HG03457 (cell line): Measurements from ENCODE around the gene TPM2.

Experiments used
- ATAC-seq: cut with Tn5 transposase; IDR thresholded peaks from one replicate; pipeline ENCODE4 v1.9.1; 2021; ENCODE audit warnings: moderate number of reproducible peaks; ENCODE audit not compliant: unreplicated experiment

TPM2 gene

GRCh38 chr9:35696520-35697215 is 6.9 kb upstream of the TPM2 start:
- ATAC-seq = no peak

DNA sequence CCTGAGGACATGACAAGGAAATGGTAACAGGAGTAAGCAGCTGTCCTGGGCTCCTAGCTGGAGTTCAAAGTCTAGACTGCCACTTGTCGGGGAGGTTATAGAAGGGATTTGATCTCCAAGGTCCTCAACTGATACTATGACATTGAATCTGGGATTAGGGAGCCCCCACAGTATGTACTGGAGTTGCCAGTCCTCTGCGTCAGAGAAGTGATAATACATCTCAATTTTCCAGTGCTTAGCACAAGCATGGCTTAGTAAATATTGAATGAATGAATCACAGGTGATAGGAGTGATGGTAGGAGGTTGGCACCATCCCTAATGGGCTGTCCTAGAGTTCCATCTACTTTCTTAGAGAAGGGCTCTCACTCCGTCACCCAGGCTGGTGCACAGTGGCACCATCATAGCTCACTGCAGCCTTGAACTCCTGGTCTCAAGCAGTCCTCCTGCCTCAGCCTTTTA is 6.2 kb upstream of the TPM2 start:
- ATAC-seq = no peak

DNA sequence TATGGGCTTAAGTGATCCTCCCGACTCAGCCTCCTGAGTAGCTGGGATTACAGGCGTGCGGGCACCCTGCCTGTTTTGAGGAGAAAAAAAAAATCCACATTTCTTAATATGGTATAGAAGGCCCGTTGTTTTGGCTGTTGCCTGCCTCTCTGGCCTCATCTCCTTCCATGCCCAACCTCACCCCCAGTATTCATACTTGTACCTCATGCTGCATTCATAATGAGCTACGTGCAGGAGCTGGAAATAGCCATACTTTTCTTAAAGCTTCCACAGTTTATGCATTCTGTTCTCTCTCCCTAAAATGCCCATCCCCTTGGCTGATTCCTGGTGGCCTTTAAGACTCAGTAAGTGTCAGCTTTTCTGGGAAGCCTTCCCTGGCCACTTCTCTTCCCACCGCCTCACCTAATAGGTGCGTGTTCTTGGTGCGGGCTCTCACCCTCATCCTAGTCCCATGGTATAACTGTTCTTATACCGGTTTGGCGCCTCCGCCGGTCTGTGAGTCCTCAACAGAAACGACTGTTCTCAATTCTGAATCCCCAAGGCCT is 2.1 kb upstream of the TPM2 start:
- no peak for ATAC-seq

DNA sequence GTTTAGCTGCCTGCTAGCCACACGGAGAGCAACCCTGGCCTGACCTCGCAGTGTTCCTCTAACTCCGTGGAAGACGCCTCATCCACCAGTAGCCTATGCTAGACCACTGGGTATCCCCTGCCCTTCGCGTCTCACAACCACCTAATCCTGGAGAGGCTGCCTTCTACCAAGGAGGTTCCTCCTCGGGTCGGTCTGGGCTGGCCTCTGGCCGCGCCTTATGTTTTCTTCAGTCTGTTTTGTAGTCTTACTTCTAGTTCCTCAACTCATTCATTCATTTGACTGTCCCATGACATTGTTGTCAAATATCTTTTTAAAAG is 1.6 kb upstream of the TPM2 start:
- no peak for ATAC-seq

GRCh38 chr9:35690614-35691333 is 1.0 kb upstream of the TPM2 start:
- ATAC-seq = no peak

- ATAC-seq = no peak
Measured at GRCh38 chr9:35690294-35690613, 529 bp upstream of the TPM2 start.

GRCh38 chr9:35688558-35689541 is 875 bp downstream of the TPM2 start:
- ATAC-seq = no peak

DNA sequence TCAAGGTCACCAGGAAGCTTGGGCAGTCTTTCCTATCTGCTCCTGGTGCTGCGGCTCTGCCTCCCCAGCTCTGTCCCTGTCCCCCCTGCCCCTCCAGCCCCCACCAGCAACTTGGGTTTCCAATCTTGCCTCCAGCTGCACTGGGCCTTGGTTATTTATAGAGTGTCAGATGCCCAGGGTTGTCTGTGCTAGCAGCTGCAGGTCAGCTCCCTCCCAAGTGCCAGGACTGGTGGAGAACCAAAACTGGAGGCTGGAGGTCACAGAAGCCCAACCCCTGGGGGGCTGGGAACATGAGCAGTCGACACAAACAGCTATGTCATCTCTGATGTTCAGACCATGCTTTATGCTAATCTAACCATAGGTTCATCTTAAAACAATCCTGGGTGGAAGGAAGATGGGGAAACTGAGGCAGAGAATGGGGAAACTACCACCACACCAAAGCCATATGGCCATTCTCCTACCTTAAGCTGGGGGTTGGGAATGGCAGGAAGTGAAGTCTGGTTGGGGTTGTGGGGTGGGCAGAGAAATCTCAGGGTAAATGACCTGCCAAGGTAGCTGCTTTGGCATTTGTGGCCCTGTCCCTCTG is 1.7 kb downstream of the TPM2 start:
- ATAC-seq = no peak

DNA sequence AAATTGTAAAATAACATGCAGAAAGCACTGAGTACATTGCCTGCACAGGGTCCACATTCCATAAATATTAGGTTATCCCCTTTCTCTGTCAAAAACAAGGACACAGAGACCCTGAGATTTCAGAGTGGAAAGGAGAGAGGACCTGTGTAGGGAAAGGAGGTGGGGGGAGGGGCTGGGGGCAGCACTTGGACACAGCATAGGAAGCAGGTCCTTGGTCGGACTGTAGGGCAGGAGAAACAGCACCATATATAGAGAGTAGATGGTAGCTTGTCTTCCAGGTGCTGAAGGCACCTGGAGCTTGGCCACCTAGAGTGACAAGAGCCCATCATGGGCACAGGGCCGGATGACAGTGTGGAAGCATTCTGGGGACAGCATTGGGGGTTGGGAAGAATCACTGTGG is 2.4 kb downstream of the TPM2 start:
- ATAC-seq = no peak

- no peak for ATAC-seq
Measured at GRCh38 chr9:35686222-35687203, 3.2 kb downstream of the TPM2 start.

DNA sequence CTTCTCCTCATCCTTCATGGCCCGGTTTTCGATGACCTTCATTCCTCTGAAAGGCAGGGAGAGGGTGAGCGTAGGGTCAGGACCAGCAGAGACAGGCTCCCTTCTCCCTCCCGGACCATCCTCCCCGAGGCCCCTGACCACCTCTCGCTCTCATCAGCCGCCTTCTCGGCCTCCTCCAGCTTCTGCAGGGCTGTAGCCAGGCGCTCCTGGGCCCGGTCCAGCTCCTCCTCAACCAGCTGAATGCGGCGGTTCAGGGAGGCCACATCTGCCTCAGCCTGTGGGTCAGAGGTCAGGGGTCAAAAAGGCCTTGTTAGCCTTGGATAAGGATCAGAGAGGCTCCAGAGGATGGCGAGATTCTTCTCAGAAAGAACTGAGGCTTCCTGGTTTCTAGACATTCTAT is 4.2 kb downstream of the TPM2 start:
- no peak for ATAC-seq

DNA sequence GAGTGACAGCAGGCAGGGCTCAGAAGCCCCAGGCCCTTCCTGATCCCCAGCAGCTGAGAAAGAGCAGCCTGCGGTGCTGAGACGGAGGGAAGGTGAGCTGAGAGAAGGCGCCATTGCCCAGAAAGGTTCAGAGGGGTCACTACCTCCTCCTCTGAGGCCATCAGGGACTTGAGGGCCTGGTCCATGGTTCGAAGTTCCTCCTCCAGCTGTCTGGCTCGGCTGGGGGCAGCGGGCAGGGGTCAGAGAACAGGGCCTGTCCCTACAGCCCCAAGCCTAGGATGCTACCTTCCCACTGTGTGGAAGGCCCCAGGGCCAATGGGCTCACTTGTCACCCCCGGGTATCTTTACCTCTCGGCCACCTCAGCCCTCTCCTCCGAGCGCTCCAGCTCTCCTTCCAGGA is 4.8 kb downstream of the TPM2 start:
- no peak for ATAC-seq

- ATAC-seq = no peak
Measured at GRCh38 chr9:35683323-35683722, 6.4 kb downstream of the TPM2 start.

DNA sequence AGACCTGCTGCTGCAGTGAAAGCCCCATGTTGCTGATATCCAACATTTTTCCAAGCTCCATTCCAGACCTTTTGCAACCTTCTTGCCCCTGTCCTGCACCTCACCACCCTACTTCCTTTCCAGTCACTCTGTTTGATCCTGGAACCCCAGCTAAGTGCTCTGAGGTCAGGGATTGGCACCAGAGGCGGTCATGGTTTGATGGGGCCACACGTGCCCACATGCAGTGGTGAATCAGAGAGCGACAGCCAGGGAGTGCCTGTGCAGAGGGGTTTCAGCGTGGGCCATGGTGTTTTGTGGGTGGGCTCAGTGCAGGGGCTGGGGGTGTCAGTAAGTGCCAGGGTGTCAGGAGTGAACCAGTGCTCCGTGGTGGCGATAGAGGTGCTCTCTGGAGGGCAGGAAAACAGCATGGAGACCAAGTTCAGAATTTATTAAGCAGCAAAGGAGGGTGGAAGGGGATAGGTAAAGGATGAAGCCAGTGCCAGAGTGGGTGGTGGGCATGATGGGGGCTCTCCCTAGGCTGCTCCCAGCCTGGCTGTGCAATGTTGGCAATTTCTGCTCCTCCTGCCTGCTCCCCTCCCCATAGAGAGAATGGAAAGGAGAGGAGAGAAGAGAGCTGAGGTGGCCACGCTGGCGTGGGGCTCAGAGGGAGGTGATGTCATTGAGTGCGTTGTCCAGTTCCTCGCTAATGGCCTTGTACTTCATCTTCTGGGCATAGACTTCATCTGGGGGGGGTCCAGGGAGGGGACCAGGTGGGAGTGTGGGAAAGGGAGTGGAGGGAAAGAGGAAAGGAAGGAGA is 7.0 kb downstream of the TPM2 start:
- no peak for ATAC-seq

DNA sequence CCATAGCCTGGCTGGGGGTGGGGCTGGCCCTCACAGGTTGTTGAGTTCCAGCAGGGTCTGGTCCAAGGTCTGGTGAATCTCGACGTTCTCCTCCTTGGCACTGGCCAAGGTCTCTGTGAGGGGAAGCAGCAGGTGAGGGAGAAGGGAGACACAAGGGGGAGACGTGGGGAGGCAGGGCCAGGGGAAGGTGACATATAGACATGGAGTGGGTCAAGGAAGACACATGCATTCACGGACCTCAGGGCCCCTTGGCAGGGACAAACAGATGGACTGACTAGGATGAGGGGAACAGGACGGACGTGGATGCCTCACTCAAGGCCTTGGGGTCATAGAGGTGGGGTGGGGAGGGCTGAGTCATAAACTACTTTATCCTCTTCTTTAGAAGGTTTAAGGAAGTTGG is 7.7 kb downstream of the TPM2 start:
- ATAC-seq = no peak

GRCh38 chr9:35681341-35682002 is 8.3 kb downstream of the TPM2 start:
- no peak for ATAC-seq

DNA sequence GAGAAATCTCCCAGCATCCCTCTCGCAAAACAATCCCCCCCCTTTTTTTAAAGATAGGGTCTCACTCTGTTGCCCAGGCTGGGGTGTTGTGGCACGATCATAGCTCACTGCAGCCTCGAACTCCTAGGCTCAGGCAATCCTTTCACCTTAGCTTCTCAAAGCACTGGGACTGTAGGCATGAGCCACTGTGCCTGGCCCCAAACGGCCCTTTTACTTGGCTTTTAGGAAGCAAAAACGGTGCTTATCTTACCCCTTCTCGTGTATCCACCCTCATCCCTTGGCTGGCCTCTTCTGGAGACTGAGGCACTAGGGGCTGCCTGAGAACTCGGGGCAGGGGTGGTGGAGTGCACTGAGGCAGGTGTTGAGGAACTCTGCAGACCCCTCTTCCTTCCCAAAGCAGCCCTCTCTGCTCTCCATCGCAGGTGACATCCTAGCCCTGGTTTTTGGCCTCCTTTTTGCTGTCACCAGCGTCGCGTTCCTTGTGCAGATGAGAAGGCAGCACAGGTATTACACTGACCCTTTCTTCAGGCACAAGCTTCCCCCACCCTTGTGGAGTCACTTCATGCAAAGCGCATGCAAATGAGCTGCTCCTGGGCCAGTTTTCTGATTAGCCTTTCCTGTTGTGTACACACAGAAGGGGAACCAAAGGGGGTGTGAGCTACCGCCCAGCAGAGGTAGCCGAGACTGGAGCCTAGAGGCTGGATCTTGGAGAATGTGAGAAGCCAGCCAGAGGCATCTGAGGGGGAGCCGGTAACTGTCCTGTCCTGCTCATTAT is 9.2 kb downstream of the TPM2 start:
- no peak for ATAC-seq
